Neural progenitor cell (in vitro differentiated cells): Measurements from ENCODE around the gene PAK4. TPM values are rescaled to one million over a fixed set of nuclear protein-coding genes. Genes with fewer than 3 reads are reported as not detected.

Experiments used
- DNase-seq: peaks from one replicate; pipeline ENCODE4 v3.0.0-alpha.2; 2016; ENCODE audit warnings: low spot score
- H2AFZ ChIP-seq: fragments of 200-600 bp; sonication (generic); replicated peaks from 2 replicates; pipeline ENCODE4 v1.6.1; 2016; ENCODE audit warnings: antibody characterized with exemption
- H3F3A ChIP-seq: fragments of 200-600 bp; sonication (generic); 2 replicates; pipeline ENCODE4 v1.6.1; 2016; ENCODE audit warnings: antibody characterized with exemption, low read depth
- H3K27ac ChIP-seq: fragments of 200-600 bp; sonication (generic); 2 replicates; pipeline ENCODE4 v1.5.1; 2016; ENCODE audit warnings: mild to moderate bottlenecking
- H3K27me3 ChIP-seq: fragments of 200-600 bp; sonication (generic); 2 replicates; pipeline ENCODE4 v1.6.1; 2016; ENCODE audit warnings: mild to moderate bottlenecking, moderate library complexity
- H3K36me3 ChIP-seq: fragments of 200-600 bp; sonication (generic); 2 replicates; pipeline ENCODE4 v1.5.1; 2016
- H3K4me1 ChIP-seq: fragments of 200-600 bp; sonication (generic); 2 replicates; pipeline ENCODE4 v1.6.1; 2016; ENCODE audit warnings: mixed run types
- H3K4me2 ChIP-seq: fragments of 200-600 bp; sonication (generic); 2 replicates; pipeline ENCODE4 v1.6.1; 2016
- H3K4me3 ChIP-seq: fragments of 200-600 bp; sonication (generic); 2 replicates; pipeline ENCODE4 v1.5.1; 2016
- H3K79me2 ChIP-seq: fragments of 200-600 bp; sonication (generic); 2 replicates; pipeline ENCODE4 v1.6.1; 2016; ENCODE audit warnings: low read depth
- H3K9ac ChIP-seq: fragments of 200-600 bp; sonication (generic); 2 replicates; pipeline ENCODE4 v1.6.1; 2016
- H3K9me3 ChIP-seq: fragments of 200-600 bp; sonication (generic); 2 replicates; pipeline ENCODE4 v1.5.1; 2016; ENCODE audit warnings: low read depth
- H4K20me1 ChIP-seq: fragments of 200-600 bp; sonication (generic); 2 replicates; pipeline ENCODE4 v1.6.1; 2016; ENCODE audit warnings: low read depth
- H3K27ac Mint-ChIP-seq: 3 replicates; pipeline ENCODE4 v1.8.0; 2021; ENCODE audit warnings: mixed read lengths
- H3K27me3 Mint-ChIP-seq: 2 replicates; pipeline ENCODE4 v1.8.0; 2022; ENCODE audit warnings: low read depth, mild to moderate bottlenecking, inconsistent platforms, moderate library complexity, mixed read lengths; ENCODE audit not compliant: insufficient read depth
- H3K36me3 Mint-ChIP-seq: 3 replicates; pipeline ENCODE4 v1.8.0; 2021; ENCODE audit warnings: mixed read lengths
- H3K4me1 Mint-ChIP-seq: 3 replicates; pipeline ENCODE4 v1.8.0; 2021; ENCODE audit warnings: mixed read lengths
- H3K4me3 Mint-ChIP-seq: 3 replicates; pipeline ENCODE4 v1.8.0; 2021; ENCODE audit warnings: mild to moderate bottlenecking, moderate library complexity, mixed read lengths
- H3K9me3 Mint-ChIP-seq: 3 replicates; pipeline ENCODE4 v1.8.0; 2020; ENCODE audit warnings: mixed read lengths
- CTCF ChIP-seq: fragments of 200-600 bp; sonication (generic); IDR thresholded peaks from 2 replicates; pipeline ENCODE4 v1.5.1; 2017; ENCODE audit warnings: antibody characterized with exemption, mild to moderate bottlenecking
- EZH2 ChIP-seq: fragments of 200-600 bp; sonication (generic); IDR thresholded peaks from 2 replicates; pipeline ENCODE4 v1.6.1; 2017; ENCODE audit warnings: antibody characterized with exemption, mild to moderate bottlenecking, moderate library complexity
- EZH2phosphoT487 ChIP-seq: fragments of 200-600 bp; sonication (generic); IDR thresholded peaks from 2 replicates; pipeline ENCODE4 v1.6.1; 2017; ENCODE audit warnings: antibody characterized with exemption
- total RNA-seq: library from RNA; depleted of rRNA; stranded (reverse); fragments of >200 nt; gene quantifications from 2 replicates; pipeline ENCODE4 v1.2.3, GENCODE V29; 2015; ENCODE audit warnings: low replicate concordance

Gene PAK4
- total RNA-seq, 1 donor from 2014 or later, result 9.7 TPM

- Mint-ChIP-seq H3K4me1 (no peaks in the 10 kb centered on the region), H3K27me3 (peaks cover 4% of the 10 kb centered on the region), H3K4me3 (no peak overlapping the region), H3K27ac (peak overlapping the region; percentile 65), H3K36me3 (peaks cover 4% of the 10 kb centered on the region), H3K9me3 (no peaks in the 10 kb centered on the region)
- no peak for DNase-seq
- H3K4me1 ChIP-seq, result no peaks in the 10 kb centered on the region
- H3K4me2 ChIP-seq, result no peak overlapping the region
- H3F3A ChIP-seq, result no peaks in the 10 kb centered on the region
- no peaks in the 10 kb centered on the region for H3K9me3 ChIP-seq
- no peaks in the 10 kb centered on the region for H3K36me3 ChIP-seq
- no peak for TF ChIP-seq CTCF
- TF ChIP-seq EZH2phosphoT487, result no peak
- no peak for TF ChIP-seq EZH2
- no peak overlapping the region for H3K27ac ChIP-seq
- H2AFZ ChIP-seq, result no peak overlapping the region
- no peak overlapping the region for H3K9ac ChIP-seq
- H3K4me3 ChIP-seq, result no peak overlapping the region
- H4K20me1 ChIP-seq, result peaks cover 3% of the 10 kb centered on the region
- H3K79me2 ChIP-seq, result no peaks in the 10 kb centered on the region
- H3K27me3 ChIP-seq, result no peaks in the 10 kb centered on the region
These were observed 56.6 kb downstream of the PAK4 start for GRCh38 chr19:39182174-39182505.

- no peak for DNase-seq
- Mint-ChIP-seq H3K4me1 (no peaks in the 10 kb centered on the region), H3K27me3 (peaks cover 4% of the 10 kb centered on the region), H3K27ac (no peak overlapping the region), H3K36me3 (peaks cover 4% of the 10 kb centered on the region), H3K4me3 (no peak overlapping the region), H3K9me3 (no peaks in the 10 kb centered on the region)
- no peak overlapping the region for H3K4me3 ChIP-seq
- H3K4me1 ChIP-seq, result no peaks in the 10 kb centered on the region
- TF ChIP-seq EZH2phosphoT487 (no peak), CTCF (no peak), EZH2 (no peak)
- no peaks in the 10 kb centered on the region for H3K9me3 ChIP-seq
- no peak overlapping the region for H2AFZ ChIP-seq
- H3K79me2 ChIP-seq, result no peaks in the 10 kb centered on the region
- H3K4me2 ChIP-seq, result no peak overlapping the region
- peaks cover 2% of the 10 kb centered on the region for H3F3A ChIP-seq
- H3K36me3 ChIP-seq, result no peaks in the 10 kb centered on the region
- no peak overlapping the region for H3K27ac ChIP-seq
- H3K27me3 ChIP-seq, result no peaks in the 10 kb centered on the region
- no peak overlapping the region for H3K9ac ChIP-seq
- H4K20me1 ChIP-seq, result peaks cover 3% of the 10 kb centered on the region
These were observed 57.5 kb downstream of the PAK4 start for GRCh38 chr19:39183104-39183503.

GRCh38 chr19:39186391-39186790, 60.8 kb downstream of the PAK4 start:
- Histone ChIP-seq H3K4me1 (no peaks in the 10 kb centered on the region), H3K27ac (no peak overlapping the region), H3K27me3 (no peaks in the 10 kb centered on the region), H3F3A (peaks cover 2% of the 10 kb centered on the region), H4K20me1 (no peaks in the 10 kb centered on the region), H3K4me2 (no peak overlapping the region), H3K36me3 (no peaks in the 10 kb centered on the region), H3K4me3 (no peak overlapping the region), H3K9ac (no peak overlapping the region), H2AFZ (no peak overlapping the region), H3K9me3 (no peaks in the 10 kb centered on the region), H3K79me2 (no peaks in the 10 kb centered on the region)
- Mint-ChIP-seq H3K27me3 (peaks cover 4% of the 10 kb centered on the region), H3K9me3 (no peaks in the 10 kb centered on the region), H3K27ac (no peak overlapping the region), H3K4me1 (peaks cover 4% of the 10 kb centered on the region), H3K4me3 (no peak overlapping the region), H3K36me3 (peaks cover 4% of the 10 kb centered on the region)
- TF ChIP-seq EZH2, result no peak
- TF ChIP-seq EZH2phosphoT487, result no peak
- TF ChIP-seq CTCF, result no peak
- DNase-seq, result no peak

GRCh38 chr19:39187552-39187943, 62.0 kb downstream of the PAK4 start:
- TF ChIP-seq EZH2phosphoT487 (no peak), EZH2 (no peak), CTCF (no peak)
- Mint-ChIP-seq H3K9me3 (no peaks in the 10 kb centered on the region), H3K27ac (no peak overlapping the region), H3K4me3 (no peak overlapping the region), H3K27me3 (peaks cover 4% of the 10 kb centered on the region), H3K4me1 (peaks cover 4% of the 10 kb centered on the region), H3K36me3 (no peaks in the 10 kb centered on the region)
- no peaks in the 10 kb centered on the region for H3K79me2 ChIP-seq
- no peak overlapping the region for H2AFZ ChIP-seq
- H3K9me3 ChIP-seq, result no peaks in the 10 kb centered on the region
- no peak overlapping the region for H3K9ac ChIP-seq
- H3K4me1 ChIP-seq, result no peaks in the 10 kb centered on the region
- H3K36me3 ChIP-seq, result no peaks in the 10 kb centered on the region
- no peaks in the 10 kb centered on the region for H3K27me3 ChIP-seq
- H3K27ac ChIP-seq, result no peak overlapping the region
- DNase-seq, result no peak
- H3K4me2 ChIP-seq, result no peak overlapping the region
- H3K4me3 ChIP-seq, result no peak overlapping the region
- peaks cover 2% of the 10 kb centered on the region for H3F3A ChIP-seq
- H4K20me1 ChIP-seq, result no peaks in the 10 kb centered on the region
